Middle frontal gyrus (tissue), 1 donor: ENCODE results near the gene MRPL38.
"Not testable (repeated sequence)": the region's sequence is repeated elsewhere in the genome, so short reads cannot be mapped to it uniquely, and the experiment has no call there.

Source experiments
- DNase-seq: peaks from one replicate; pipeline ENCODE4 v3.0.0-alpha.2; 2015; ENCODE audit warnings: low spot score; ENCODE audit errors: extremely low spot score

The MRPL38 gene

DNA sequence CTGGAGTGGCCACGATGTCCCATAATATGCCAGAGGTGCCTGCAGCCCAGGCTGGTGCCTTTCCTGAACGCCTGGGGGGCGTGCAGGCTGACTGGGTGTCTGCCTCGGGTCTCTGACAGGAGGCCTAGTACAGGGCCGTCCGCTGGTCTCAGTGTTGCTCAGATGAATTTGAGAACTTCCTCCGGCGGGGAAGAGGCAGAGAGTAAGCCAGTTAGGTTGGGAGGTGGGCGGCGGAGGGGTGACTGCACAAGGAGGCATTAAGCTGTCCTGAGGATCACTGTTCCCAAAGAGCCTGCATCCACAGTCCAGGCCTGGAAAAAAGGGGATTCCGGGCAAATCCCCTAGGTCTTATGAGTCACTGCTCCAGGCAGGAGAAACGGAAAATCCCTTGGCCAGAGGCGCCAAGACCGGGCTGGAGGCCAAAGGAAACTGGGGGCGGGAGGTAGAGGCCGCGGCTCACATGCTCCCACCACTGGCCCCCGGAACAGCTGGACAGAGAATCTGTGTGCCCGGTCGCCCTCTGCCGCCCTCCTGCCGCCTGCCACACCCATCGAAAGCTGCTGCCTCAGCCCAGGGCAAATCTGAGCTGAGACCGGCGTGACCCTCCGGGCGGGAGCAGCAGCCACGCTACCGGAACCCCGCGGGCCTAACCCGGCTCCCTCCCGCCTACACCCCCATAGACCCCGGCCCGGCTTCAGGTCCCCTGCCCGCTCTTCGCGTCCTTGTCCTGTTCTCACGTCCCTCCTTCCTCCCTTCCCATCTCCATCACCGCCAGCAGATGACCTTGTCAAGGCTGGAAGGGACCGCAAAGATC, 27.5 kb downstream of the MRPL38 start:
- DNase-seq = no peak

DNA sequence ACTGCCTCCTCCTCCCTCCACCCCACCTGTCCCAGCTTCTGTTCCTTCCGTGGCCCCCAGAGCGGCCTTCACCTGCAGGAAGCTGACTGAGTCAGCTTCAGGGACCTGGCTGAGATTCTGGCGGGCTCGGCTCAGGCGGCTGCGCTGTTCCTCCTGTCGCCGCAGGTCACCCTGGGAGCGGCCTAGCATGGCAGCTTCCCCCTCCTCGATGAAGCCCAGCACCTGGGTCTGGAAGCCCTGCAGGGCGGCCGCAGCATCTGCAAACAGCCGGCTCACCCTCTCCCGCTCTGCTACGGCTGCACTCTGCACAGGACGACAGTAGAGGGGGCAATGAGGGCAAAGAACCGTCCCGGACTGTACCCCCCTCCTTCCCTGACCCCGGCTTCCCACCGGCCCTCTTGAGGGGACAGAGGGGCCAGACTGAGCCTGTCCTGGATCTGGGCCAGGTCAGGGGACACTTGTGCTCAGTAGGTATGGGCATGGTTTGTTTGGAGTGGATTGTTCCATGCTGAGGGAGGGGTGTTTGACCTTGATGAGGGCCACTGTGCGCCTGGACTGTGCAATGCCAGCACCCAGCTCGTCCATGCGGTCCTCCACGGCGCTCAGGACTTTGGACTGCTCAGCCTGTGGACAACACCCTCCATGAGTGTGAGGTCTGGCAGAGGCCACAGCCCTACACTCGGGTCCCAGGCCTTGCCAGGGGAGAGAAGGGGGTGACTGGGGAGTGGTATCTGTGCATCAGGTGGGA, 28.3 kb downstream of the MRPL38 start:
- DNase-seq = no peak

DNA sequence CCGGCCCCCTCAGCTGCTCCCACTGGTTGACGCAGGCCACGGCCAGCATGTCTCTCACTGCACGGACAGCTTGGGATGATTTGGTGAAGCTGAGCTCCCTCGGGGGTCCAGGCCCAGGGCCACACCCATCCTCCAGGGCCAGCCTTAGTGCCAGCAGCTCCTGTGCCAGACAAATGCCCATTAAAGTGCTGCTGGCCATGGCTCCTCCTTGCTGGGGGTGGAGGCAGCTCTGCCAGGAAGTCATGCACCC, 28.8 kb downstream of the MRPL38 start:
- DNase-seq = no peak

DNA sequence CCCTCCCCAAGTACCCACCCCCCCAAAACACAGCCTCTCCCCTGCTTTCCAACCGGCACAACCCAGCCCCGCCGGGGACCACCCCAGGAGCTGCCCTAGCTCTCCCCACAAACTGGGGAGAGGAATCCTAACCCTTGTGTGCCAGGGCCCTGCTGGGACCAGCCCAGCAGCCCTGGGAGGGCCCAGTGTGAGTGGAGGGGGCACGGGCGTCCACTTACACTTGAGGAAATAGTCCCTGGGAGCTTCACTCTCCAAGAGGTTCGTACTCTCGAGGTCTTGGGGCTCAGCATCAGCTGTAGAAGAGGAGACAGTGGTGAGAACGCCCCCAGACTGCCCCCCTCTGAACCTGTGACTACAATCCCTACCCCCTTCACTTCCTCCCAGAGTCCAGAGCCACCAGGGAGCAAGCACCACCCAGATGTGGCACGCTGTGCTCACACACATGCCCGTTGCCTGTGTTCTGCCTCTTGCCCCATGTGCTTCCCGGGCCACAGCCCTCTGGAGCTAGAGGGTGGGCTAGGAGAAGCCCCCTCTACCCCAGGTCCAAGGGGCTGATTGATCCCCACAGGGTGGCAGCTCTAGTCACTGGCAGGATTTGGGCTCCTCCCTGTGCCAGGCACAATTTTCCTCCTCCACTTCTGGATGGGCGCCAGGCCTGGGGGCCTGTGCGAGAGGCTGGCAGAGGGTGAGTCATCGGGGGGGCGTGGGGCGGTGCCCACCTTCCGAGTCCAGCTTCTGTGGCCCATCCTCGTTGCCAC, 29.3 kb downstream of the MRPL38 start:
- no peak for DNase-seq

DNA sequence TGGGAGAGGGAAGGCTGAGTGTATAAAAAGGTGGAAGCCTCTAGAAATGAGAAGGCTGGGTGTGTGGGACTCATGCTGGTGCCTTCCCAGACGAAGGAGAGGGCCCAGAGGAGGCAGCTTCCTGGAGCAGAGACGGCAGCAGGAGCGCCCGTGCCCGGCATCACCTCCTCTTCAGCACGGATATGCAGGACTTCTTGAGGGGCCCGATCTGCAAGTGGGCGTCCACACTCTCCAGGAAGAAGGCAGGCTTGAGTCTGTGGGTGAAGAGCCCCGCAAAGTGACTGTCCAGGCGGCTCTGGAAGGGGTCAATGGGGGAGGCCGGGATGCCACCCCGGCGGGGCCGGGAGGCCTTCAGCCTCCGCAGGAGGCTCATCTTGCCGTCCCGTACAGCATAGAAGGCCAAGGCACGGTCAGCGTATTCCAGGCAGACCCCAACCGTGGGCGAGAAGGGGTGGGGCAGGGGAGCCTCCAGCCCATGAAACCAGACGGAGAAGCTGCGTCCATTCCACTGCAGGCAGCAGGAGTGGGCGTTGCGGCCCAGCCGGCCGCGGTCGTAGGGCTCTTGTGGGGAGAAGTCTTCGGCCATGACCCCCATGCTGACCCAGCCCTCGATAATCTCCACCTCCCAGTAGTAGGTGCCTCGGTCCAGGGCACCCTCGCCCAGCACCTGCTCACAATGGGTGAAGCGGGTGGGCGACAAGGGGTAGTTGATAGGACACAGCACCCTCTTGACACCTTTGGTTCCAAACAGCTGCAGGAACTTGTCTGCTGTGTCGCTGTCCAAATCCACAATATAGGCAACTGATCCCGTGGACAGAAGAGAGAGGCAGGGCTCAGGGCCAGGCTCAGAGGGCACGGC, 30.1 kb downstream of the MRPL38 start:
- no peak for DNase-seq

DNA sequence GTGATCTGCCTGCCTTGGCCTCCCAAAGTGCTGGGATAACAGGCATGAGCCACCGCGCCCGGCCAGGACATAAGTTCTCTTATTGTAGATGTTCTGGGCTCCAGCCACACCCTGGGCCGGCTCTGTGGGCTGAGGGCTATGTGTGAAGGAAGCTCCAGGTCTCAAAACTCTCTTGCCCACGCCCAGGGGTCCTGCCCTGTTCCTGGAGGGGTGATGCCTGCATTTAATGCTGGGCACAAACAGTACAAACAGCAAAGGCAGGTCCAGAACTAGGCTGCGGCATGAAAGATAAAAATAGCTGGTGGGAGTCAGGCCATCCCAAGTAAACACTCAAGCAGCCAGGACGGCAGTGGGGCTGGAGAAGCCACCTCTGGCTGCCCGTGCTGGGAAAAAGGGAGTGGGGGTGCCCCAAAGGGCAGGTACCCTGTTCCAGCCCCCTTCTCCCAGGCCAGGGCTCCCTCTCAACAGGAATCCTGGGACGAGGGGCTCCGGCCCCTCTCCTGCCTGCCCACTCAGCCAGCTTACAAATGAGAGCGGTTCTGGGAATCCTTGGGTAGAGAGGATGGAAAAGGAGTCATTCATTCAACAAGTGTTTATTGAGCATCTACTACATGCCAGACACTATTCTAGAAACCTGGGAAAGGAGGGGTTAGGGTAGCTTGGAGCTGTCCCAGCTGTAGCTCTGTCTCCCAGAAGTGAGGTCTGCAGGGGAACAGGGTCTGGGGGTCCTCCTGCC, 30.9 kb downstream of the MRPL38 start:
- no peak for DNase-seq

DNA sequence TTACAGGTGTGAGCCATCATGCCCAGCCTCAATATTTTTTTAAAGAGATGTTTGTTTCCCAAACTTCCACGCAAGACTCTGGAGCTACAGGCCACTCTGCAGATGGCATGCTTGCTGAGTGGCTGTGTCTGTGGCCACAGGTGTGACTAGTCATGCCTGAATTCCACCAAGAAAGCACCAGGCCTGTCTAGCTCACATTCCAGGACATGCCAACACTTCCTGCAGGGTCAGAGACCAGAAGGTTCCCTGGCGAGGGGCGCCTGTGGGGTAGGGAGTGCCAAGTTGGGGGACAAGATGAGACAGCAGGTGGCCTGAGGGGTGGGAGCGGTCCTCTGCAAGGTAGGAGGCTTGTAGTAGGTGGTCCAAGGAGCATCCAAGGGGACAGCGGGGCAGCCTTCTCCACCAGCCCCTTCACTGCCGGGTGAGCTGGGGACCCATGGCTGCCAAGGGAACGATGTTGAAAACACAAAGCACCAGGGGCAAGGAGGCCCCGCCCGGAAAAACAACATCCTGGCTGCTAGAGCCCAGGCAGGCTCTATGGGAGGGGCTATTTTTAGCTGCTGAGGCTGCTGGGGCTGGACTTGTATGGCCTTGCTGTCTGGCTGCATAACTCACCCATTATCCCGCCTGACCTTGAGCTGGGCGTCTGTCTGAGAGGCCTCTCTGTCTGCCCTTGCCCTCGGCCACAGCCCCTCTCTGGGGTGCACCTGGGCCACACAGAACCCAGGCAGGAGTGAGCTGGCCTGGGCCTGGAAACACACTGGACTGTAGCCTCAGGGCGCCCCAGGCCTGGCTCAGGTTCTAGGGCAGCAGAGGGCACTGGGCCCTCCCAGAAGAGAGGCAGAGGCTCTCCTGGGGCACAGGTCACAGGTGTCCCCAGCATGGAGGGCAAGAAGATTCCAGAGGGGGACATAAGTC, 32.0 kb downstream of the MRPL38 start:
- DNase-seq = no peak

DNA sequence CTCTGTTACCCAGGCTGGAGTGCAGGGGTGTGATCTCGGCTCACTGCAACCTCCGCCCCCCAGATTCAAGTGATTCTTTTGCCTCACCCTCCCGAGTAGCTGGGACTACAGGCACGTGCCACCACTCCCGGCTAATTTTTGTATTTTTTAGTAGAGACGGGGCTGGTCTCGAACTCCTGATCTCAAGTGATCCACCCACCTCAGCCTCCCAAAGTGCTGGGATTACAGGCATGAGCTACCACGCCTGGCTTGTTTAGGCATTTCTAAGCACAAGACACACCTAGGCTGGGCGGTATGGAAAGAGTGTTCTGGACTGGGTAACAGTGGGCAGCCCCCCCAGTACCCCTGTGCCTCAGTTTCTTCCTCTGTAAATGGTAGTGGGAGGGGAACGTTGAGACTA, 34.5 kb downstream of the MRPL38 start:
- DNase-seq = not testable (repeated sequence)

DNA sequence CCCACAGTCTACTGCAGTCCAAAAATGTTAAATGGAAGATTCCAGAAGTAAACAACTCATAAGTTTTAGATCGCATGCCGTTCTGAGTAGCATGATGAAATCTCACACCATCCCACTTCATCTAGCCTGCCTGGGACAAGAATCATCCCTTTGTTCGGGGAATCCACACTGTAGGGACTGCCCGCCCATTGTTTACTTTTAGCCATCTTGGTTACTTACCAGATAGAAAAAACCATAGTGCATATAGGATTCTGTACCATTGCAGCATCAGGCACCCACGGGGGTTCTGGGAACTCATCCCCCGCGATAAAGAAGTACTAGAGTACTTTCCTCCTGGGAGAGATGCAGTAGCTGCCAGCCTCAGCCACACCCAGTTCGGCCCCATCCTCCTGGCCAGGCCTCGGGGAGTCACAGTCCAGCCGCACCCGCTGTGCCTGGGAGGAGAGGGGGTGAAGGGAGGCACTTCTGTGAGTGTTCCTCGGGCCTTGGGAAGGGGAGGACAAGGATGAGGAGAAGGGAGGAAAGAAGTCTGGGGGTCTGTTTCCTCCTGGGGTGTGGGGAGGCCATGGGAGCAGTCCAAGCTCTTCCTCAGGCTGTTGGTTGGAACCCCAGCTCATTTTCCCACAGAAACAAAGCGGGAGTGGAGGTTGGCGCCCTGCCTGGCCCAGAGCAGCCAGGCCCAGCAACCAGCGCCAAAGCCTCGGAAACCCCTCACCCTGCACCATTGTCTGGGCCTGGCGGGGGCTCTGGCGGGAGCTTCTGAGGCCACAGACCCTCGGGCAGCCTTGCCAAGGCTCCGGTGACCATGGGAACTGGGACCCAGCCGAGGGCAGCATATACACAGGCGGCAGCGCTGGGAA, 35.2 kb downstream of the MRPL38 start:
- DNase-seq = no peak

DNA sequence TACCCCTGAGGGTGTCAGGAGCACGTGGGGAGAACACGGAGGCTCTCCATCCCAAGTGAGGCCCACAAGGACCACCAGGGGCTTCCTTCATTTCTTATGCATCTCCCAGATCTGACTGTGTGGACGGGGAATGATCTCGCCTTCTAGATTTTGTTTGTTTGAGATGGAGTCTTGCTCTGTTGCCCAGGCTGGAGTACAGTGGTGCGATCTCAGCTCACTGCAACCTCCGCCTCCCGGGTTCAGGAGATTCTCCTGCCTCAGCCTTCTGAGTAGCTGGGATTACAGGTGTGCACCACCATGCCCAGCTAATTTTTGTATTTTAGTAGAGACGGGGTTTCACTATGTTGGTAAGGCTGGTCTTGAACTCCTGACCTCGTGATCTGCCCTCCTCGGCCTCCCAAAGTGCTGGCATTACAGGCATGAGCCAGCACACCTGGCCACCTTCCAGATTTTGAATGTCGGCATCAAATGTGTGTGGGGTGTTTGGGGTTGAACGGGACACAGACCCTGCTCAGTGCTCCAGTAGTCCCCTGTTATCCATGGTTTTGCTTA, 35.9 kb downstream of the MRPL38 start:
- not testable (repeated sequence) for DNase-seq

DNA sequence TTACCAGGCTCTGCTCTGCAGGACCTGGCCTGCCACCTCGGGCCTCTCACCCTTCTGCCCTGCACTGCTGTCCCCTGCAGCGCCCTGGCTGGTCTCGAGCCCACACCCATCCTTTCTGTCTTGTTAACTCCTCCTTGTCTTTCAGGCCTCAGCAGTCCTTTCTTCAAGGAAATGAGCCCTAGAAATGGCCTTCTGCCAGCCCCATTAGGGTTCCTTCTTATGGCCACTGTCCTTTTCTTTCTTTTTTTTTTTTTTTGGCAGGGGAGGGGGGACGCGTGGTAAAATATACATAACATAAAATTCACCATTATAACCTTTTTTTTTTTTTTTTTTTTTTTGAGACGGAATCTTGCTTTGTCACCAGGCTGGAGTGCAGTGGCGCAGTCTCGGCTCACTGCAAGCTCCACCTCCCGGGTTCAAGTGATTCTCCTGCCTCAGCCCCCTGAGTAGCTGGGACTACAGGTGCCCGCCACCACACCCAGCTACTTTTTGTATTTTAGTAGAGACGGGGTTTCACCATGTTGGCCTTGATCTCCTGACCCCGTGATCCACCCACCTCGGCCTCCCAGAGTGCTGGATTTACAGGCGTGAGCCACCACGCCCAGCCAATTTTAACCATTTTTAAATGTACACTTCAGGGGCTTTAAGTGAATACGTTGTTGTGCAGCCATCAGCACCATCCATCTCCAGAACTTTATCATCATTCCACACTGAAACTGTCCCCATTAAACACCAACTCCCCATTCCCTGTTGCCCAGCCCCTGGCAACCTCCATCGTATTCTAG, 39.1 kb downstream of the MRPL38 start:
- DNase-seq = not testable (repeated sequence)

DNA sequence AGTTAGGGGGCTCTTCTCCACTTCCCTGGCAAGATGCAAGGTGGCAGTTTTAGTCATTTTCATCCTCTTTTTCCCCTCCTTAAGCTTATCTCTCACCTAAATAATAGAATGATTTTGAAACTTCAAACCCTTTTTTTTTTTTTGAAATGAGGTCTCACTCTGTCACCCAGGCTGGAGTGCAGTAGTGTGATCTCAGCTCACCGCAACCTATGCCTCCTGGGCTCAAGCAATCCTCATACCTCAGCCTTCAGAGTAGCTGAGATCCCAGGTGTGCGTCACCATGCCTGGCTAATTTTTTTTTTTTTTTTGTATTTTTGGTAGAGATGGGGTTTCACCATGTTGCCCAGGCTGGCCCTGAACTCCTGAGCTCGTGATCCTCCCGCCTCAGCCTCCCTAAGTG, 39.8 kb downstream of the MRPL38 start:
- DNase-seq = not testable (repeated sequence)

DNA sequence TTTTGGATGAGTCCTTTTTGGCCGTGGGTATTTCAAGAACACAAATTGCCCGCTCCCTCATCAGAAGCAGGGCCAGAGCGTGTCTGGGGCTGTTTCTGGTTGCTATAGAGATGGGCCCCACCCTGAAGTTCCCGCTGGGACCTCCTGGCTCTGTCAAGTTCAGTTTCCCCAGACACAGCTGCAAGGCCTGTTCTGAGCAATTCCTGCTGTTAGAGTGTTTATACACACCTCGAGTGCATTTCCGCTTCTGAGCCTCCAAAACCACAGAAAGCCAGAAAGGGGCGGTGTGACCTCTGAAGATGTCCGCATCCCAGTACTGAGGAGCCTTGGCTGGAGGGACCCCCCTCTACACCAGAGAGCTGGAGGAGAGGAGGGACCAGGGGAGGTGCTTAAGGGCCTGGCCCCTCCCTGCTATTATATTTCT, 40.2 kb downstream of the MRPL38 start:
- DNase-seq = no peak

DNA sequence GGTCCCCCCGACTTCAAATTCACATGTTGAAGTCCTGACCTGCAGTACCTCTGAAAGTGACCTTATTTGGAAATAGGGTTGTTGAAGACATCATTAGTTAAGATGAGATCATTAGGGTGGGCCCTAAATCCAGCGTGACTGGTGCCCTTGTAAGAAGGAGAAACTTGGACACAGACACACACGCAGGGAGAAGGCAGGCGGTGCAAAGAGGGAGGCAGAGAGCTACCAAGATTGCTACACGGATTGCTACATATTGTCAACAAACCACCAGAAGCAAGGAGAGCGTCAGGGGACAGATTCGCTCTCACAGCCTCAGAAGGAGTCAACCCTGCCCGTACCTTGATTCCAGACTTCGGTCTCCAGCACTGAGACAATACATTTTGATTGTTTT, 42.8 kb downstream of the MRPL38 start:
- no peak for DNase-seq

DNA sequence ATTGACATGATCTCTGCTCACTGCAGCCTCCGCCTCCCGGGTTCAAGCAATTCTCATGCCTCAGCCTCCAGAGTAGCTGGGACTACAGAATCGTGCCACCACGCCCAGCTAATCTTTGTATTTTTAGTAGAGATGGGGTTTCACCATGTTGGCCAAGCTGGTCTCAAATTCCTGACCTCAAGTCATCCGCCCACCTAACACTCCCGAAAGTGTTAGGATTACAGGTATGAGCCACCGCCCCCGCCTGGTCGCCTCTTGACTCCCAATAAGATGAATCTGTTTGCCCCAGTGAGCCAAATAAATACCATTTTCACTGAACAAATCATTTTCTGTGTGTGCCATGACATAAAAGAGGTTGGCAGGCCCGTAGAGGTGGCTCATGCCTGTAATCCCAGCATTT, 45.3 kb downstream of the MRPL38 start:
- not testable (repeated sequence) for DNase-seq

DNA sequence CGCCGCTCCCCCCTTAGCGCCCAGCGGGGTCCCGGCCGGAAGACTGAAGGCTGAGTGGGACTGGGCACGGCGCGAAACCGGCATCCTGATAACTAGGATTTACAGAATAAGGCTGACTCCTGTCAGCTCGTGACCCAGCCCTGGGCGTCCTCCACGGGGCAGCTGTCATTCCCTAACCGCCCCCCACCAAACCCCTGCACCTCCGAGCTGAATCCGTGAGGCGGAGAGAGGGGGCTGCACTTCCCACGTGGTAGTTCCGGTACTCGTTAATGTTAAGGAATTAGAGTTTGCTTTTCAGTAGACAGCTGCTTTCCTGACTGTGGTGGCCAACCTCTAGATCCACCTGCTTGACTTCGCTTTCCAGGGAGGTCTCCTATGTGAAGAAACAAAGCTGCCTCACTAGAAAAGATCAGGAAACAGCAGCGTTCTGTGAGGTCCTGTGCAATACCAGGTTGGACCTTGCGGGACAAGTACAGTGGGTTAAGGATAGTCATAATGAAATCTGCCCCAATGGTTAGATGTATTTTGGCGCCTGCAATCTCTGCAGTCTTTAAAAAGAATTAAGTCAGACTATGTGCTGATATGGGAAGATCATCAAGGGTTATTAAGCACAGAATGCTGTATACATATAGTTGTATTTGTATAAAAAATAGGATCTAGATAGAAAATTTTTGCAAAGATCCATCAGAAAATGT, 48.5 kb downstream of the MRPL38 start:
- no peak for DNase-seq
